K562 (cell line): ENCODE measurements around the gene SMAD3. TPM values are rescaled to one million over a fixed set of nuclear protein-coding genes. Genes with fewer than 3 reads are reported as not detected.

Source experiments
- ELF2 ChIP-seq: fragments of 250-450 bp; sonication (Bioruptor Pico); IDR thresholded peaks from 2 replicates; pipeline ENCODE4 v1.5.0; 2021; ENCODE audit warnings: mild to moderate bottlenecking
- ELF4 ChIP-seq: fragments of 450-650 bp; formaldehyde crosslinking; IDR thresholded peaks from 2 replicates; pipeline ENCODE4 v1.4.0; 2022; ENCODE audit warnings: missing genetic modification characterization
- GABPB2 ChIP-seq: fragments of 250-450 bp; sonication (Bioruptor Pico); conservative IDR thresholded peaks from 2 replicates; pipeline ENCODE4 v1.5.1; 2021; ENCODE audit warnings: mild to moderate bottlenecking
- HES1 ChIP-seq: fragments of 450-650 bp; IDR thresholded peaks from 2 replicates; pipeline ENCODE4 v1.6.1; 2016; ENCODE audit warnings: low read depth, mild to moderate bottlenecking, moderate library complexity
- HSF4 ChIP-seq: fragments of 250-450 bp; sonication (Bioruptor Pico); IDR thresholded peaks from 2 replicates; pipeline ENCODE4 v2.1.2; 2022; ENCODE audit warnings: mild to moderate bottlenecking, moderate library complexity, borderline replicate concordance
- KAT2B ChIP-seq: IDR thresholded peaks from one replicate; pipeline ENCODE4 v1.6.1; 2012; ENCODE audit warnings: low read depth, mild to moderate bottlenecking, control low read depth, inconsistent platforms, low read length, moderate library complexity
- MAFK ChIP-seq: IDR thresholded peaks from 2 replicates; pipeline ENCODE4 v1.6.1; 2011; ENCODE audit warnings: low read length, improper control_type of control experiment
- MCM2 ChIP-seq: fragments of 450-650 bp; IDR thresholded peaks from 2 replicates; pipeline ENCODE4 v1.6.1; 2017; ENCODE audit warnings: low read depth, mild to moderate bottlenecking
- MECOM ChIP-seq: fragments of 250-450 bp; sonication (Bioruptor Pico); IDR thresholded peaks from 2 replicates; pipeline ENCODE4 v1.8.0; 2022; ENCODE audit warnings: inconsistent platforms
- NR2C1 ChIP-seq, 2 experiments: fragments of 450-650 bp; IDR thresholded peaks; 2 replicates each; pipeline ENCODE4 v1.6.1; 2017; ENCODE audit warnings: mild to moderate bottlenecking in 2 of 2, antibody characterized with exemption in 1 of 2, inconsistent platforms in 1 of 2, missing compliant biosample characterization in 1 of 2, missing genetic modification characterization in 1 of 2
- PHF21A ChIP-seq: fragments of 450-650 bp; IDR thresholded peaks from 2 replicates; pipeline ENCODE4 v1.6.1; 2017; ENCODE audit warnings: low read depth, borderline replicate concordance
- PRMT5 ChIP-seq: sonication (generic); formaldehyde crosslinking; IDR thresholded peaks from 2 replicates; pipeline ENCODE4 v1.5.0; 2020; ENCODE audit warnings: missing genetic modification reagents
- RBM34 ChIP-seq: fragments of 200-400 bp; formaldehyde crosslinking; IDR thresholded peaks from 2 replicates; pipeline ENCODE4 v1.6.1; 2018; ENCODE audit warnings: low read length, borderline replicate concordance; ENCODE audit not compliant: insufficient read depth
- SNIP1 ChIP-seq: fragments of 450-650 bp; IDR thresholded peaks from 2 replicates; pipeline ENCODE4 v1.7.1; 2017; ENCODE audit warnings: low read depth, mild to moderate bottlenecking
- SPI1 ChIP-seq: IDR thresholded peaks from 2 replicates; pipeline ENCODE4 v1.6.1; 2011; ENCODE audit warnings: low read depth, low read length, control low read depth, borderline replicate concordance
- TOE1 ChIP-seq, 2 experiments: fragments of 450-650 bp in 1 of 2; sonication (generic) in 1 of 2; formaldehyde crosslinking in 1 of 2; IDR thresholded peaks; 2 replicates each; pipeline versions ENCODE4 v1.7.1 to v1.8.0; 2016 to 2022; ENCODE audit warnings: borderline replicate concordance in 2 of 2, mild to moderate bottlenecking in 2 of 2, antibody characterized with exemption in 1 of 2, inconsistent platforms in 1 of 2, low read depth in 1 of 2, missing genetic modification reagents in 1 of 2, moderate library complexity in 1 of 2
- TSHZ1 ChIP-seq: fragments of 250-450 bp; sonication (Bioruptor Pico); IDR thresholded peaks from 2 replicates; pipeline ENCODE4 v1.4.0; 2020; ENCODE audit warnings: mild to moderate bottlenecking, moderate library complexity
- ZNF24 ChIP-seq: fragments of 450-650 bp; IDR thresholded peaks from 2 replicates; pipeline ENCODE4 v1.6.1; 2016
- polyA plus RNA-seq, 8 experiments: library from polyadenylated mRNA; depleted of rRNA in 4 of 8; stranded (reverse) in 5 of 8; unstranded in 3 of 8; fragments of >200 nt; fragmentation: Nextera tagmentation in 2 of 8; fragmentation: Illumina TruSeq in 1 of 8; extraction: Ambion mirVana in 2 of 8; extraction: Trizol in 1 of 8; gene quantifications; 2 replicates each; pipeline versions ENCODE4 v1.2.1 to v1.2.3, GENCODE V29; 2011 to 2014; ENCODE audit warnings: inconsistent platforms in 1 of 8, missing spikeins in 1 of 8
- total RNA-seq, 7 experiments: library from RNA; depleted of rRNA in 6 of 7; stranded (reverse); fragments of >200 nt in 6 of 7; fragmentation: Illumina TruSeq in 2 of 7; extraction: Trizol in 2 of 7; gene quantifications; 2 replicates each; pipeline versions ENCODE4 v1.2.1 to v1.2.3, GENCODE V29; 2011 to 2021; ENCODE audit warnings: low replicate concordance in 1 of 7
- TF ChIP-seq, protein P1 (sequence below), 3 experiments: IDR thresholded peaks in 2 of 3; conservative IDR thresholded peaks in 1 of 3; 2 replicates each; pipeline ENCODE4 v1.5.1; 2011 to 2012; ENCODE audit warnings: low read length in 3 of 3, mild to moderate bottlenecking in 3 of 3, control low read depth in 2 of 3, improper control_type of control experiment in 1 of 3, inconsistent platforms in 1 of 3, low read depth in 1 of 3, mixed read lengths in 1 of 3, moderate library complexity in 1 of 3; ENCODE audit not compliant: insufficient read depth in 2 of 3
- TF ChIP-seq, protein P2 (sequence below): IDR thresholded peaks from 2 replicates; pipeline ENCODE4 v1.6.1; 2014; ENCODE audit warnings: antibody characterized with exemption

The SMAD3 gene
- total and polyA plus RNA-seq, 9 of the 15 experiments (the other 6 are each of a cell fraction or from before 2014, with no cell fraction given), result 4.3 to 39.2 (median 11.1) TPM

DNA sequence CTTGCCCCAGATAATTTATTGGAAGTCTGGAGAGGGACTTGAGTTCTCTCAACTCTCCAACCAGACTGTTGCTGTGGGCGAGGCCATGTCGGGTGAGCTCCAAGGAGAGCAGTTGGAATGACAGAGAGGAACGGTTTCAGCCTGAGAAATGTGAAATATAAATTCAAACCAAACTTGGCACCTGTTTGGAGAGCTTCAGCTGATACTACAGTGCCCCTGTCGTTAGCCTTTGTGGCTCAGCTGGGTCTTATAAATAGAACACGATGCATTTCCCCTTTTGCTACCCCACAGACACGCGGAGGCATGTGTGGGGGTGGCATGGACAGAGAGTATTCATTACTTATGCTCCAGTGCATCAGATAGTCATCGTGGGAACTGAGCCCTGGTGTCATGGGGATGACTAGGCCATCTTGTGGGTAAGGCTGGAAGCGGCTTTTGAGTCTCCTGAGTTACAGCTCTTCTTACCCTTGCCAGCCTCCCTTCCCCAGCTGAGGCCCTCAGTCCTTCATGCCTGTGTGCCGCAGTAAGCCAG lies 15.6 kb downstream of the SMAD3 start (continued):
- TF ChIP-seq NR2C1 (IDR thresholded peaks at IDR 0.05), result no peak
- TF ChIP-seq NR2C1 (tag; IDR thresholded peaks at IDR 0.05), result peak; percentile 36; the same call in 1 of the 2 replicates
- TF ChIP-seq PRMT5 (CRISPR knock-in tag), result no peak
- TF ChIP-seq HSF4 (CRISPR knock-in tag), result no peak
- TF ChIP-seq TSHZ1 (CRISPR knock-in tag), result no peak
- TF ChIP-seq GABPB2 (CRISPR knock-in tag), result no peak
- TF ChIP-seq, protein P1, sequence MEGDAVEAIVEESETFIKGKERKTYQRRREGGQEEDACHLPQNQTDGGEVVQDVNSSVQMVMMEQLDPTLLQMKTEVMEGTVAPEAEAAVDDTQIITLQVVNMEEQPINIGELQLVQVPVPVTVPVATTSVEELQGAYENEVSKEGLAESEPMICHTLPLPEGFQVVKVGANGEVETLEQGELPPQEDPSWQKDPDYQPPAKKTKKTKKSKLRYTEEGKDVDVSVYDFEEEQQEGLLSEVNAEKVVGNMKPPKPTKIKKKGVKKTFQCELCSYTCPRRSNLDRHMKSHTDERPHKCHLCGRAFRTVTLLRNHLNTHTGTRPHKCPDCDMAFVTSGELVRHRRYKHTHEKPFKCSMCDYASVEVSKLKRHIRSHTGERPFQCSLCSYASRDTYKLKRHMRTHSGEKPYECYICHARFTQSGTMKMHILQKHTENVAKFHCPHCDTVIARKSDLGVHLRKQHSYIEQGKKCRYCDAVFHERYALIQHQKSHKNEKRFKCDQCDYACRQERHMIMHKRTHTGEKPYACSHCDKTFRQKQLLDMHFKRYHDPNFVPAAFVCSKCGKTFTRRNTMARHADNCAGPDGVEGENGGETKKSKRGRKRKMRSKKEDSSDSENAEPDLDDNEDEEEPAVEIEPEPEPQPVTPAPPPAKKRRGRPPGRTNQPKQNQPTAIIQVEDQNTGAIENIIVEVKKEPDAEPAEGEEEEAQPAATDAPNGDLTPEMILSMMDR (IDR thresholded peaks at IDR 0.05 in 2 of 3, conservative IDR thresholded peaks at IDR 0.05 in 1 of 3; ENCODE audit: insufficient read depth in 2 of 3, low read depth in 1 of 3, low read length in 3 of 3), result peak; percentile 19 to 52 (median 37); a peak in 3 of 6 replicates
- no peak for TF ChIP-seq MCM2
- TF ChIP-seq MAFK, result peak; percentile 42; the same call in 1 of the 2 replicates
- no peak for TF ChIP-seq ELF4
- TF ChIP-seq RBM34, result no peak
- no peak for TF ChIP-seq MECOM (CRISPR knock-in tag)
- no peak for TF ChIP-seq PHF21A
- TF ChIP-seq, protein P2, sequence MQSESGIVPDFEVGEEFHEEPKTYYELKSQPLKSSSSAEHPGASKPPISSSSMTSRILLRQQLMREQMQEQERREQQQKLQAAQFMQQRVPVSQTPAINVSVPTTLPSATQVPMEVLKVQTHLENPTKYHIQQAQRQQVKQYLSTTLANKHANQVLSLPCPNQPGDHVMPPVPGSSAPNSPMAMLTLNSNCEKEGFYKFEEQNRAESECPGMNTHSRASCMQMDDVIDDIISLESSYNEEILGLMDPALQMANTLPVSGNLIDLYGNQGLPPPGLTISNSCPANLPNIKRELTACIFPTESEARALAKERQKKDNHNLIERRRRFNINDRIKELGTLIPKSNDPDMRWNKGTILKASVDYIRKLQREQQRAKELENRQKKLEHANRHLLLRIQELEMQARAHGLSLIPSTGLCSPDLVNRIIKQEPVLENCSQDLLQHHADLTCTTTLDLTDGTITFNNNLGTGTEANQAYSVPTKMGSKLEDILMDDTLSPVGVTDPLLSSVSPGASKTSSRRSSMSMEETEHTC, result no peak
- no peak for TF ChIP-seq ZNF24
- no peak for TF ChIP-seq ELF2 (CRISPR knock-in tag)
- peak; percentile 93 for TF ChIP-seq SPI1
- TF ChIP-seq KAT2B, result no peak
- no peak for TF ChIP-seq TOE1 (IDR thresholded peaks at IDR 0.05; ENCODE audit: borderline replicate concordance)
- TF ChIP-seq TOE1 (CRISPR knock-in tag; IDR thresholded peaks at IDR 0.05; ENCODE audit: borderline replicate concordance, low read depth), result no peak
- no peak for TF ChIP-seq SNIP1
- TF ChIP-seq HES1, result peak; percentile 67; the same call in 1 of the 2 replicates
